NCI-H510A (cell line): Measurements from ENCODE around the gene CH25H.
"Not testable (repeated sequence)": the region's sequence is repeated elsewhere in the genome, so short reads cannot be mapped to it uniquely, and the experiment has no call there.

Experiments
- DNase-seq: peaks from one replicate; lab custom pipeline; 2025; lab: John Stamatoyannopoulos, UW

CH25H gene

DNA sequence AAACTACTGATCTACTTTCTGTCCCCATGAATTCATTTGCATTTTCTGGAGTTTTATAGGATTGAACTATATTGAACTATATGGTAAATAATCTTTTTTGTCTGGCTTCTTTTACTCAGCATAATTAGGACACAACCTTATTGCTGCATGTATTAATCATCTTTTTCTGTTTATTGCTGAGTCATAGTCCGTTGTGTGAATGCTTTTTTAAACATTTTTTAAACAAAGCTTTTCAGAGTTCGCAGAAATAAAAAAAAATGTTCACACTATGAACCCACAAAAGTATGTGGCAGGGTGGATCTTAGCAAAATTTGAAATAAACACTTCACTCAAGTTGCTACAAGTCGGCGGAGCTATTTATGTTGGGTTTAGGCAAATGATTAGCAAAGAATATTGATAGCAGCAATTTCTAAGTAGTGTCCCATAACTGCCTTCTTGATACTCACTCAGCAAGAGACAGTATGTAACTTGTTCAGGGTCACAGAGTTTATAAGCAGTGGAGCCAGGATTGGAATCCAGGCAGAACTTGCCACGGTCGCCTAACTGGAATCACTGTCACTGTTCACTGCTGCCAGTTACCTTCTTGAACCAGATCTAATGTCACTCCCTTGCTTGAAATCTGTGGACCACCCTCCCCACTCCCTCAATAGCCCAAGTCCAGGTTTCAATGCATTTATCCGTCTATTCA lies 5.6 kb downstream of the CH25H start:
- DNase-seq = no peak

GRCh38 chr10:89197473-89197872 lies 9.6 kb downstream of the CH25H start:
- DNase-seq = no peak

DNA sequence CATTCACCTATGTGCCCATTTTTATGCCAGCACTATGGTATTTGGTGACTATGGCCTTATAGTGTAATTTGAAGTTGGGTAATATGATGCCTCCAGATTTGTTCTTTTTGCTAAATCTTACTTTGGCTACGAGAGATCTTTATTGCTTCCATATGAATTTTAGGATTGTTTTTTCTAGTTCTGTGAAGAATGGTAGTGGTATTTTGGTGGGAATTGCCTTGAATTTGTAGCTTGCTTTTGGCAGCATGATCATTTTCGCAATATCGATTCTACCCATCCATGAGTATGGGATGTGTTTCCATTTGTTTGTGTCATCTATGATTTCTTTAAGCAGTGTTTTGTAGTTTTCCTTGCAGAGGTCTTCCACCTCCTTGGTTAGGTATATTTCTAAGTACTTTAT lies 15.8 kb downstream of the CH25H start:
- not testable (repeated sequence) for DNase-seq

DNA sequence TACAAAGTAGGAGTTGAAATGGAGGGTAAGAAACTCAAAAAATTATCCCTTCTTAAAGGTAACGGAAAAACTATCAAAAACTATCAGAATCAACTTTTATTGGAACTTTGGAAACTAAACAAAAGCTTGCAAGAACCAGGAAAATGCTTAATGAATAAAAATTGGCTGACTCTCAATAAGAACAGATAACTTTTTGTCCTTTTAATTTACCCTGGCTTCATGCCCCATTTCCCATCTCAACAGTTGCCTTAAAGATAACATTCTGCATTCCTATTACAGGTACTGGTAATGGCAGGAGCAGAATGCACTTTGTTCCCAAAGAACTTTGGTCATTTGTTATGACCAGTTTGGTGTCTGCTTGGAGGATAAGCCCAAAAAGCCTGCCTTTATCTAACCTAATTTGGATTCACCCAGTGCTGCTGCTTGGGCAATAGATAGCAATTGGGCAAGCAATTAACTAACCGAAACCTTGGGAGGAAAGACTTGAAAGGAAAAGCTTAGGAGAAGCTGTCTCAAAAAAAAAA lies 17.8 kb downstream of the CH25H start:
- no peak for DNase-seq

GRCh38 chr10:89185658-89186057 lies 21.5 kb downstream of the CH25H start:
- no peak for DNase-seq

GRCh38 chr10:89184638-89185037 lies 22.5 kb downstream of the CH25H start:
- no peak for DNase-seq

GRCh38 chr10:89183571-89183970 lies 23.5 kb downstream of the CH25H start:
- DNase-seq = no peak

DNA sequence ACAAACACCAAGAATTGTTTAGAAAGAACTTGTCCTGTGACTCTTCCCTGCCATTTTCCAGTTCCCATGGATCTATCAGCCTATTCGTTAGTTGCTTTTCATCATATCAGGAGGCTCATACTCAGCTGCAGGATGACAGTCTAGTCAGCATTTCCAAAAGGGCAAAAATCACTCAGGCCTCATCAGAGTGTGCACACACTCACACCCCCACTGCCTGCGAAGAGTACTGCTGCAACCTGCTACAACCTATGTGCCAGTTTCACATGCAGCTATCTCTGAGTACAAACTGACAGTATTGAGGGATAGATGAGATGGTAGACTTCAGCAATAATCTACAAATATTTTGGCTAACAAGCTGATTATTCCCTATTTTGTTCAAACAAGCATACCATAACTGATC lies 24.2 kb downstream of the CH25H start:
- no peak for DNase-seq

GRCh38 chr10:89175816-89176215 lies 31.3 kb downstream of the CH25H start:
- DNase-seq = no peak

GRCh38 chr10:89173075-89173474 lies 34.0 kb downstream of the CH25H start:
- no peak for DNase-seq

DNA sequence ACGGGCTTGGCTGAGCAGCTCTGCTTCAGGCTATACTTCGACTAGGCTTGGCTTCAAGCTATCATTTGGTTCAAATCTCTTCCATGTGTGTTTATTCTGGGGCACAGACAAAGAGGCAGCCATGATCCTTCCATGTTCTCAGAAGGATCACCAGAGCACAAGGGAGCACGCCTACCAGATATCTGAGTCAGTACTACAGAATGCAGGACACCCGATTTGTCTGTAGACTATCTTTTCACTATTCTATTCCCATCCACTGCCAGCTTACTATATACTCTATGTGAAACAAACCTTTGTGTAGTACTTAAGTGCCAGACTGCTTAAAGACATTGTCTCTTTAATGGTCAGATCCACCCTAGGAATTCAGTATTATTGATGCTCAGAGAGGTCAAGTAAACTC lies 35.1 kb downstream of the CH25H start:
- DNase-seq = no peak

- DNase-seq = no peak
Observed at GRCh38 chr10:89171263-89171872, 35.7 kb downstream of the CH25H start.

DNA sequence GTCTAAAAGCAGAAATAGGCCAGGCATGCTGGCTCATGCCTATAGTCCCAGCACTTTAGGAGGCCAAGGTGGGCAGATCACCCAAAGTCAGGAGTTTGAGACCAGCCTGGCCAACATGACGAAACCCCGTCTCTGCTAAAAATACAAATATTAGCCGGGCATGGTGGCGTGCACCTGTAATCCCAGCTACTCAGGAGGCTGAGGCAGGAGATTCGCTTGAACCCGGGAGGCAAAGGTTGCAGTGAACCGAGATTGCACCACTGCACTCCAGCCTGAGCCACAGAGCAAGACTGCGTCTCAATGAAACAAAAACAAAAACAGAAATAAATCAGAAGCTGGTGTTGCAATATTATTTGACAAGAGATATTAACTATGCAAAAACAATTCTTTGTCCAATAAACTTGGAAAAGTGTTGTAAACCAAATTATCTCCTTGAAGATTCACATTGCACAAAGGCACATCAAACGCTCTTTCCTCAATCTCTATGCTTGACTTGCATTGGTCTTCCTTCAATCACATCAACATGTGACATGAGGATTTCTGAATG lies 38.7 kb downstream of the CH25H start:
- not testable (repeated sequence) for DNase-seq

DNA sequence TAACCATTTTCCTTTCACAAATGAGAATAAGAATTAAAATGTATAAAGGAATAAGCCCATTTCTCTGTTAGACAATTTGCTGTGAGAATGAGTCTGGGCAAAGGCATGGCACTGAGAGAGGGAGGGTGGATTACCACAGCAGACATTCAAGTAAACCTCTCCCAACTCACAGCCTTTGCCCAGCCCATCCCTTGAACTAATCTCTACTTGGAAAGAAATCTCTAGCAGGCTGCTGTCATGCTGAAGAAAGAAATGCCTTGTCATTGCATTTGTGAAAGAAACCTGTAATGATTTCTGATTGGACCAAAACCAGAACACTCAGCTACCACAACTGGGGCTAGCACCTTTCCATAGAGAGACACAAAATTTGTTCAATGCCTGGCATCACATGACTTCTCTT lies 39.2 kb downstream of the CH25H start:
- DNase-seq = no peak

DNA sequence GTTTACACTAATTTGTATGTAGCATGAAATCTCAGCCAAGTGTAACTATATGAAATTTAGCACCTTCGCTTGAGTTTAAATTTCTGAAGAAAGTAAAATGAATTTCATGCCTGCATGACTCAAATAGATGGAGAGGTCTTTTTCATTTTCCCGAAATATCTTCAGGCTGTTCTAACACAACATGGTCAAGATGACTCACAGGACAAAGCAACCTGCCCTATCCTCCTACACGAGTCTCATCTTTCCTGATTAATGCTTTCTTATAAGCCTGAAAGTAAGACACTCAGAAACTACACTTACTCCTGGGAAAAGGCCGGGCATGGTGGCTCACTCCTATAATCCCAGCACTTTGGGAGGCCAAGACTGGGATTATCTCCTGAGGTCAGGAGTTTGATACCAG lies 41.2 kb downstream of the CH25H start:
- no peak for DNase-seq

GRCh38 chr10:89164920-89165319 lies 42.2 kb downstream of the CH25H start:
- no peak for DNase-seq

DNA sequence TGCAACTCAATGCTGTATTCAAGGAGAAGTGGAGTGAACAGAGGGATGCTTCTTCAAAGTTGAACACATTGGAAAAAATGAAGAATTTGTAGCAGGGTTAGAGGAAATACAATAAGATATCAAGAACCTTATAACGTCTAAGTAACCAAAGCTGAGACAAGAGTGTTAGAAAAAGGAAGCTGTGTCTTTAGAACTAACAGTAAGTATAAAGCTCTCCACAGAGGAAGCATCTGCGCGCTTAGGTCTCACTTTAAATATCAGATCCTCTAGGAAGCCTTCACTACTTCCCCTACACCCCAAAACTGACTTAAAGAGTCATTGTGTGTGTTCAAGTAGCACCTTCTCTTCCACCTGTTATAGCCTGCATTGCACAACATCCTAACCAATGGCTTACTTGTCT lies 43.0 kb downstream of the CH25H start:
- DNase-seq = no peak

- no peak for DNase-seq
Observed at GRCh38 chr10:89163265-89163995, 43.7 kb downstream of the CH25H start.

DNA sequence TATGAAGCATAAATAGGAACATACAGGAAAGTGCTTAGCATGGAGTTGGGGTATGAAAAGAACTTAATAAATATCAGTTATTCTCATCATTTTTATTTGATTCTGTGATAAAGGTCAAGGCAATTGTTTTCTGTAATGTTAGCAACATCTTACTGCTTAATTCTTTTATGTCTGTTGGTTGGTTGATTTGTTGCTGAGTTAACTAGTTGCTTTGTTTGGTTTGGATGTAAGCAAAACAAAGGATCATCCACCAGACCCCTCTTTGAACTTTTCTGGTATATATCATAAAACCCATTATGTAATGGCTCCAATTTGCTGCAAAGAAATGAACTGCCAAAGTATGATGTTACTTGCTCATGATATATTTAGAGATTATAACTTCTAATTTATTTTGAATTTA lies 44.5 kb downstream of the CH25H start:
- DNase-seq = no peak

DNA sequence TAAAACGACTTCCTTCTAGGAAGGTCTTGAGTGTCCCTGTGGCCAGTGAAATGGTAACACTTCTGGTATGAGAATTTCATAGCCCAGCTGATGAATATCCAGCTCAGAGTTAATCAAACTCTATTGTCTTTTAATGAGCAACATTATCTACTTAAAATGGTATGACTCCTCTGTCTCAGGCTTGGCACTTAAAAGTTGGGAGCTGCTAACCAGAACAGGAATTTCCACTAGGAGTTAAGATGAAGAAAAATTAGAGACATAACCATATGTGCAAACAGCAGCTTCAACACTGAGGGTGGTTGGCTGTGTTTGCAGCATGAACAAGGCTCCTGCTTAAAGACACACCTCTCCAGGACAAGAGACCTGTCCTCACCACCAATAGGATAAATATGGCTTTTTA lies 46.8 kb downstream of the CH25H start:
- DNase-seq = no peak

GRCh38 chr10:89159761-89160160 lies 47.4 kb downstream of the CH25H start:
- no peak for DNase-seq

DNA sequence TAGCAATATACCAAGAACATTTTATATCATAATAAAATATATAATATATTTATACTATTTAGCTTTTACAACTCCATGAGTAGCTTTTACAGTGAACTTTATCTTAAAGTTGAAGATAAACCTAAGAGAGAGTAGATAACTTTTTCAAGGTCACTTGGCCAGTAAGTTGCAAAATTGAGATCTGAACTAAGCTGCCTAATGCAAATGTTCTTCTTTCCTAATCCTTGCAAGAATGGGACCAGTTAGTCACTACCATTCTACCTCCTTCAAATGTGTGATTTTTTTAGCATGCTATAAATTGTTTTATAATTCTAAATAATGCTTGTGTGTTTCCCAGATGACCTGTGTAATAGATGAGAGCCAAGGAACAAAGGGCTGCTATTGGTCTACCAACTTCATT lies 47.8 kb downstream of the CH25H start:
- DNase-seq = no peak

GRCh38 chr10:89158446-89158845 lies 48.7 kb downstream of the CH25H start:
- no peak for DNase-seq
